ENCODE data around the gene COL6A2. TPM values are rescaled to one million over a fixed set of nuclear protein-coding genes. Genes with fewer than 3 reads are reported as not detected.

COL6A2 gene
- total RNA-seq, 1 donor from 2014 or later = 378 TPM

DNA sequence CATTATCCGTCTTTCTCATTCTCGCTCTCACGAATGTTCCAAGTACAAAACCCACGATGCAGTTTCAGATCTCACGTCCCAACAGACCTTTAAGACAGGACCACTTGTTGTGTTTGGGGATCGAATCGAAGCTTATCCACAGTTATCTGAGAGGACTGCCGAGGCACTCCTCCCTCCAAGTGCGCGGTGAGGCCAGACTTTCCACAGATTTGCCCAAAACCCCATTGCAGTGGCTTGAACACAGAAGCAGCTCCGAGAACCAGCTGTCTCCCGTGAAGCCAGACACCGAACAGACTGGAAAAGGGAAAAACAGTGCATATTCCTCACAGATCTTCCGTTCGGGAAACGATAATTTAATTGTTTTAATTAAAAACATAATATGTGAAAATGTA lies 46.5 kb upstream of the COL6A2 start:
- H3K36me3 Mint-ChIP-seq (ENCODE audit: low read depth, unreplicated experiment) = peaks cover 4% of the 10 kb centered on the region
- no peaks in the 10 kb centered on the region for H3K9me3 Mint-ChIP-seq (ENCODE audit: unreplicated experiment)
- DNase-seq (ENCODE audit: low spot score) = no peak
- H3K4me1 Mint-ChIP-seq (ENCODE audit: unreplicated experiment) = peaks cover 4% of the 10 kb centered on the region
- H3K27ac Mint-ChIP-seq (ENCODE audit: unreplicated experiment) = no peak overlapping the region
- no peak overlapping the region for H3K4me3 Mint-ChIP-seq (ENCODE audit: unreplicated experiment)
- H3K27me3 Mint-ChIP-seq (ENCODE audit: unreplicated experiment) = peaks cover 9% of the 10 kb centered on the region
- TF ChIP-seq, protein P1, sequence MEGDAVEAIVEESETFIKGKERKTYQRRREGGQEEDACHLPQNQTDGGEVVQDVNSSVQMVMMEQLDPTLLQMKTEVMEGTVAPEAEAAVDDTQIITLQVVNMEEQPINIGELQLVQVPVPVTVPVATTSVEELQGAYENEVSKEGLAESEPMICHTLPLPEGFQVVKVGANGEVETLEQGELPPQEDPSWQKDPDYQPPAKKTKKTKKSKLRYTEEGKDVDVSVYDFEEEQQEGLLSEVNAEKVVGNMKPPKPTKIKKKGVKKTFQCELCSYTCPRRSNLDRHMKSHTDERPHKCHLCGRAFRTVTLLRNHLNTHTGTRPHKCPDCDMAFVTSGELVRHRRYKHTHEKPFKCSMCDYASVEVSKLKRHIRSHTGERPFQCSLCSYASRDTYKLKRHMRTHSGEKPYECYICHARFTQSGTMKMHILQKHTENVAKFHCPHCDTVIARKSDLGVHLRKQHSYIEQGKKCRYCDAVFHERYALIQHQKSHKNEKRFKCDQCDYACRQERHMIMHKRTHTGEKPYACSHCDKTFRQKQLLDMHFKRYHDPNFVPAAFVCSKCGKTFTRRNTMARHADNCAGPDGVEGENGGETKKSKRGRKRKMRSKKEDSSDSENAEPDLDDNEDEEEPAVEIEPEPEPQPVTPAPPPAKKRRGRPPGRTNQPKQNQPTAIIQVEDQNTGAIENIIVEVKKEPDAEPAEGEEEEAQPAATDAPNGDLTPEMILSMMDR (IDR thresholded peaks at IDR 0.05; ENCODE audit: unreplicated experiment) = no peak

DNA sequence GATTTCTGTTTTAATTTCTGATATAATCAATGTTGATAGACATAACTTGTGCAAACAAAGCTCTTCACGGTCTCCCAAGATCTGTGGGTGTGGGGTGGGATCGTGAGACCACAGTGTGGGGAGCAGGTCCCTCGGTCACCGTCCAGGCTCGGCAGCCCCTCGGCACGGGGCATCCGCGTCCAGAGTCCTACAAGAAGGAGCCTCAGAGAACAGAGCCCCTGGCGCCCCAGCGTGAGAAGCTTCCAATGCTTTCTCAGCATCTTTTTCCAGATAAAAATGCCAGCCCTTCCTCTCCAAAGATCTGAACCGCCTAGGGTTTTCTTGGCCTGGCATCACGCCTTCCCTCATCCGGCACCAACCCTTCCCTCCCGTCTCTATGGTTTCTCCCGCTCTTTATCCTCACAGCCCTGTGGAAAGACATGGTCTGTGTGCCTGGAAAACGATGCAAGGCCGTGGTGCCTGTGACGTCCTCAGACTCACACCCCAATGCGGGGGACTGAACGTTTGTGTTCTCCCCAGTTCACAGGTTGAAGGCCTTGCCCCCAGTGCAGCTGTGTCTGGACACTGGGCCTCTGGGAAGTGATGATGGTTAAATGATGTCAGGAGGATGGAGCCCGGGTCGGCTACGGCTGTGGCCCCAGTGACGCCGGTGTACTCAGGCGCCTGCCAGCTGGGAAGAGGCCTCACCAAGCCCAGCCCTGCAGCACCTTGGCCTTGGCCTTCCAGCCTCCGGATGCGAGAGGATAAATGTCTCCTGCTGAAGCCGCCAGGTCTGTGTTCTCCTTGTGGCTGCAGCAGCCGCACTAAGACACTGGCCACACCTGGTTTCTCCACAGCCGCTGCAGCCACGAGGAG lies 45.9 kb upstream of the COL6A2 start:
- peaks cover 4% of the 10 kb centered on the region for H3K36me3 Mint-ChIP-seq (ENCODE audit: low read depth, unreplicated experiment)
- no peaks in the 10 kb centered on the region for H3K9me3 Mint-ChIP-seq (ENCODE audit: unreplicated experiment)
- H3K4me3 Mint-ChIP-seq (ENCODE audit: unreplicated experiment) = no peak overlapping the region
- no peak overlapping the region for H3K27ac Mint-ChIP-seq (ENCODE audit: unreplicated experiment)
- peaks cover 9% of the 10 kb centered on the region for H3K27me3 Mint-ChIP-seq (ENCODE audit: unreplicated experiment)
- no peak for DNase-seq (ENCODE audit: low spot score)
- H3K4me1 Mint-ChIP-seq (ENCODE audit: unreplicated experiment) = peaks cover 4% of the 10 kb centered on the region
- TF ChIP-seq, protein P1 (IDR thresholded peaks at IDR 0.05; ENCODE audit: unreplicated experiment) = no peak

DNA sequence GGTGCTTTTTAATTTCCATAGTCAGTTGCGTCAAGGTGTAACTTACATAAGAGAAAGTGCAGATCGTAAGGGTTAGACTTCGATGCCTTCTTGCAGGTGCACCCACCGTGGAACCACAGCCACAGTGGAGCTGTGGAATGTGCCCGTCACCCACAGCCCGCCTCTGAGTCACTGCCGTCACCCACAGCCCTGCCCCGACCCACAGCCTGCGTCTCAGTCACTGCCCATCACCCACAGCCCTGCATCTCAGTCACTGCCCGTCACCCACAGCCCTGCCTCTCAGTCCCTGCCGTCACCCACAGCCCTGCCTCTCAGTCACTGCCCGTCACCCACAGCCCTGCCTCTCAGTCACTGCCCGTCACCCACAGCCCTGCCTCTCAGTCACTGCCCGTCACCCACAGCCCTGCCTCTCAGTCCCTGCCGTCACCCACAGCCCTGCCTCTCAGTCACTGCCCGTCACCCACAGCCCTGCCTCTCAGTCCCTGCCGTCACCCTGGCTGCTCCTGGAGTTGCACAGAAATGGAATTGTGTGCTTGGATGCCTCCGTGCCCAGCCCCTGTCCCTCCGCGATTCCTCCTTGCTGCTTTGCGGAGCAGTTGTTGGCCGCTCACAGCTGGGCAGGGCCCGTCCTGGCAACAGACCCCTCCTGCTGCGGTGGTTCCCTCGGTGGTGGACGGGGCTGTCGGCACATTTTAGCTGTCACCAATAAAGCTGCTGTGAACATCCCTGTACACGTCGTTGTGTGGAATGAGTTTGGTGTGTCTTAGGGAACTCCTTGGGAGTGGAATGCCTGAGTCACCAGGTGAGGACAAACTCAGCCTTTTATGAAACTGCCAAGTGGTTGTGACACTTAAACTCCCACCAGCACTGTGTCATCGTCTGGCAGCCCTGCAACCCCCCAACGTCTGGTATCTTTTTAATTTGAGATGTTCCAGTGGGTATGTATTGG lies 44.9 kb upstream of the COL6A2 start:
- peaks cover 9% of the 10 kb centered on the region for H3K27me3 Mint-ChIP-seq (ENCODE audit: unreplicated experiment)
- H3K4me1 Mint-ChIP-seq (ENCODE audit: unreplicated experiment) = peaks cover 4% of the 10 kb centered on the region
- TF ChIP-seq, protein P1 (IDR thresholded peaks at IDR 0.05; ENCODE audit: unreplicated experiment) = no peak
- no peak for DNase-seq (ENCODE audit: low spot score)
- peaks cover 4% of the 10 kb centered on the region for H3K36me3 Mint-ChIP-seq (ENCODE audit: low read depth, unreplicated experiment)
- H3K9me3 Mint-ChIP-seq (ENCODE audit: unreplicated experiment) = no peaks in the 10 kb centered on the region
- H3K27ac Mint-ChIP-seq (ENCODE audit: unreplicated experiment) = no peak overlapping the region
- H3K4me3 Mint-ChIP-seq (ENCODE audit: unreplicated experiment) = no peak overlapping the region

DNA sequence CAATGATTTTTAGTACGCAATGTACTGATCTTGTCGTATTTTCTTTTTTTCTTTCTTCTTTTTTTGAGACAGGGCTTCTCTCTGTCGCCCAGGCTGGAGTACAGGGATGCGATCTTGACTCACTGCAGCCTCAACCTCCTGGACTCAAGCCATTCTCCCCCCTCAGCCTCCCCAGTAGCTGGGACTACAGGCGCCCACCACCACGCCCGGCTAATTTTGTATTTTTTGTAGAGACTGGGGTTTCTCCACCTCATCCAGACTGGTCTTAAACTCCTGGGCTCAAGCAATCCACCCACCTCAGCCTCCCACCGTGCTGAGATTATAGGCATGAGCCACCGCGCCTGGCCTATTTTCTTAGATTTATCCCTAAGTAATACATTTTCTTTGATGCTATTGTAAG lies 43.9 kb upstream of the COL6A2 start:
- TF ChIP-seq, protein P1 (IDR thresholded peaks at IDR 0.05; ENCODE audit: unreplicated experiment) = no peak
- H3K4me3 Mint-ChIP-seq (ENCODE audit: unreplicated experiment) = peak overlapping the region; percentile 74
- peaks cover 16% of the 10 kb centered on the region for H3K27me3 Mint-ChIP-seq (ENCODE audit: unreplicated experiment)
- DNase-seq (ENCODE audit: low spot score) = no peak
- peaks cover 4% of the 10 kb centered on the region for H3K9me3 Mint-ChIP-seq (ENCODE audit: unreplicated experiment)
- H3K27ac Mint-ChIP-seq (ENCODE audit: unreplicated experiment) = no peak overlapping the region
- H3K4me1 Mint-ChIP-seq (ENCODE audit: unreplicated experiment) = peaks cover 7% of the 10 kb centered on the region
- peaks cover 13% of the 10 kb centered on the region for H3K36me3 Mint-ChIP-seq (ENCODE audit: low read depth, unreplicated experiment)
